ENCODE measurements around the gene HIF3A. TPM values are rescaled to one million over a fixed set of nuclear protein-coding genes. Genes with fewer than 3 reads are reported as not detected.
"Not testable (repeated sequence)": the region's sequence is repeated elsewhere in the genome, so short reads cannot be mapped to it uniquely, and the experiment has no call there.

The HIF3A gene
- total RNA-seq, 1 experiment from 2014 or later = not detected

- H3F3A ChIP-seq (ENCODE audit: low read length, unreplicated experiment) = no peaks in the 10 kb centered on the region
- DNase-seq (no peak), ATAC-seq (no peak)
- peaks cover 41% of the 10 kb centered on the region for H3K79me2 ChIP-seq (ENCODE audit: low read length)
- H4K20me1 ChIP-seq (ENCODE audit: low read length) = no peaks in the 10 kb centered on the region
- H3K36me3 ChIP-seq (ENCODE audit: low read depth, low read length) = peaks cover 15% of the 10 kb centered on the region
- no peak overlapping the region for H2AFZ ChIP-seq (ENCODE audit: low read length)
- peak overlapping the region; percentile 78 for H3K4me2 ChIP-seq (ENCODE audit: low read length)
- H3K9ac ChIP-seq (ENCODE audit: low read length) = peak overlapping the region; percentile 79
- BruUV-seq (replicated peaks) = no TSS peak
- TF ChIP-seq EZH2 (IDR thresholded peaks at IDR 0.05; ENCODE audit: low read length, unreplicated experiment) (no peak), EZH2phosphoT487 (IDR thresholded peaks at IDR 0.05; ENCODE audit: borderline replicate concordance, low read length) (no peak), CTCF (conservative IDR thresholded peaks at IDR 0.05; ENCODE audit: low read depth, low read length) (no peak)
- CTCF ChIA-PET = no interaction called here
- no peak overlapping the region for H3K4me3 ChIP-seq (ENCODE audit: low read length)
- peaks cover 52% of the 10 kb centered on the region for H3K4me1 ChIP-seq (ENCODE audit: insufficient read depth, low read length)
- POLR2A ChIA-PET (ENCODE audit: unreplicated experiment) = no interaction called here
- no peaks in the 10 kb centered on the region for H3K9me3 ChIP-seq (ENCODE audit: low read length)
- H3K27ac ChIP-seq (ENCODE audit: low read length) = peak overlapping the region; percentile 99
- H3K27me3 ChIP-seq (ENCODE audit: low read length) = no peaks in the 10 kb centered on the region
- intact Hi-C loops (cut with micrococcal nuclease) = loop anchor here (5.0 kb wide), 1 partner anchor 93 kb away; no protein-coding TSS in a partner anchor
- H3K9me2 ChIP-seq (replicated peaks; ENCODE audit: low read length) = no peaks in the 10 kb centered on the region
Observed at GRCh38 chr19:46374536-46375475, 78.0 kb downstream of the HIF3A start.

- ATAC-seq; H3K27me3 ChIP-seq (ENCODE audit: low read length); H4K20me1 ChIP-seq (ENCODE audit: low read length); BruUV-seq (replicated peaks); H3K9ac ChIP-seq (ENCODE audit: low read length); CTCF ChIA-PET; H3K9me3 ChIP-seq (ENCODE audit: low read length); H3K27ac ChIP-seq (ENCODE audit: low read length); POLR2A ChIA-PET (ENCODE audit: unreplicated experiment); intact Hi-C loops (cut with micrococcal nuclease); H3K4me2 ChIP-seq (ENCODE audit: low read length); H3F3A ChIP-seq (ENCODE audit: low read length, unreplicated experiment); DNase-seq; H3K4me3 ChIP-seq (ENCODE audit: low read length); H2AFZ ChIP-seq (ENCODE audit: low read length); H3K9me2 ChIP-seq (replicated peaks; ENCODE audit: low read length): not testable (repeated sequence)
- H3K36me3 ChIP-seq (ENCODE audit: low read depth, low read length) = peaks cover 15% of the 10 kb centered on the region
- peaks cover 47% of the 10 kb centered on the region for H3K4me1 ChIP-seq (ENCODE audit: insufficient read depth, low read length)
- H3K79me2 ChIP-seq (ENCODE audit: low read length) = peaks cover 38% of the 10 kb centered on the region
Observed at GRCh38 chr19:46375476-46376067, 78.7 kb downstream of the HIF3A start.

- DNase-seq = no peak
- Histone ChIP-seq H4K20me1 (ENCODE audit: low read length) (0 out of 2 replicates have a peak, but pooled peaks cover 4% of the 10 kb centered on the region), H3K4me2 (ENCODE audit: low read length) (no peak overlapping the region), H3F3A (ENCODE audit: low read length, unreplicated experiment) (no peaks in the 10 kb centered on the region), H3K4me1 (ENCODE audit: insufficient read depth, low read length) (peaks cover 41% of the 10 kb centered on the region), H2AFZ (ENCODE audit: low read length) (no peak overlapping the region), H3K9me3 (ENCODE audit: low read length) (no peaks in the 10 kb centered on the region), H3K36me3 (ENCODE audit: low read depth, low read length) (peaks cover 18% of the 10 kb centered on the region), H3K9ac (ENCODE audit: low read length) (no peak overlapping the region), H3K9me2 (replicated peaks; ENCODE audit: low read length) (no peaks in the 10 kb centered on the region), H3K27me3 (ENCODE audit: low read length) (no peaks in the 10 kb centered on the region), H3K4me3 (ENCODE audit: low read length) (no peak overlapping the region), H3K27ac (ENCODE audit: low read length) (no peak overlapping the region), H3K79me2 (ENCODE audit: low read length) (peaks cover 33% of the 10 kb centered on the region)
- intact Hi-C loops (cut with micrococcal nuclease) = no loop called here
- TF ChIP-seq EZH2 (IDR thresholded peaks at IDR 0.05; ENCODE audit: low read length, unreplicated experiment) (no peak), CTCF (conservative IDR thresholded peaks at IDR 0.05; ENCODE audit: low read depth, low read length) (no peak), EZH2phosphoT487 (IDR thresholded peaks at IDR 0.05; ENCODE audit: borderline replicate concordance, low read length) (no peak)
- ChIA-PET CTCF (no interaction called here), POLR2A (ENCODE audit: unreplicated experiment) (no interaction called here)
- BruUV-seq (replicated peaks) = no TSS peak
- no peak for ATAC-seq
Observed at GRCh38 chr19:46376241-46377153, 79.7 kb downstream of the HIF3A start.
